SK-N-SH treated with all-trans-retinoic acid at 6 μM for 48 hours (cell line): ENCODE measurements around the gene IFT74.

Experiments
- ATAC-seq: fragments of 200-7000 bp; cut with Tn5 transposase; 3 replicates; pipeline ENCODE4 v1.9.1; 2020; ENCODE audit warnings: mild to moderate bottlenecking, moderate library complexity
- ARNTL ChIP-seq: fragments of 450-650 bp; formaldehyde crosslinking; IDR thresholded peaks from 2 replicates; pipeline ENCODE4 v1.5.0; 2020; ENCODE audit warnings: low read depth, mild to moderate bottlenecking, moderate library complexity, borderline replicate concordance
- BACH2 ChIP-seq: fragments of 250-450 bp; sonication (Bioruptor Pico); IDR thresholded peaks from 2 replicates; pipeline ENCODE4 v1.9.0; 2021; ENCODE audit warnings: mild to moderate bottlenecking, borderline replicate concordance
- CSDC2 ChIP-seq: fragments of 250-450 bp; sonication (Bioruptor Pico); IDR thresholded peaks from 2 replicates; pipeline ENCODE4 v1.5.0; 2020; ENCODE audit warnings: mild to moderate bottlenecking, moderate library complexity
- ESRRG ChIP-seq: fragments of 250-450 bp; sonication (Bioruptor Pico); IDR thresholded peaks from 2 replicates; pipeline ENCODE4 v1.6.1; 2021; ENCODE audit warnings: mild to moderate bottlenecking
- GLIS3 ChIP-seq: fragments of 250-450 bp; sonication (Bioruptor Pico); IDR thresholded peaks from 2 replicates; pipeline ENCODE4 v1.5.0; 2020; ENCODE audit warnings: mild to moderate bottlenecking, moderate library complexity
- ISL1 ChIP-seq: fragments of 250-450 bp; sonication (Bioruptor Pico); IDR thresholded peaks from 2 replicates; pipeline ENCODE4 v2.1.2; 2022; ENCODE audit warnings: mild to moderate bottlenecking, moderate library complexity
- OSR1 ChIP-seq: fragments of 250-450 bp; sonication (Bioruptor Pico); IDR thresholded peaks from 2 replicates; pipeline ENCODE4 v1.8.0; 2022; ENCODE audit warnings: moderate library complexity, mild to moderate bottlenecking, inconsistent platforms
- PPARA ChIP-seq: fragments of 250-450 bp; sonication (Bioruptor Pico); IDR thresholded peaks from 2 replicates; pipeline ENCODE4 v1.5.0; 2020; ENCODE audit warnings: mild to moderate bottlenecking, borderline replicate concordance
- RARB ChIP-seq: fragments of 250-450 bp; sonication (Bioruptor Pico); IDR thresholded peaks from 2 replicates; pipeline ENCODE4 v1.8.0; 2021; ENCODE audit warnings: mild to moderate bottlenecking, moderate library complexity
- SNAI2 ChIP-seq: fragments of 250-450 bp; sonication (Bioruptor Pico); IDR thresholded peaks from 2 replicates; pipeline ENCODE4 v1.5.0; 2020; ENCODE audit warnings: mild to moderate bottlenecking, moderate library complexity
- TCF4 ChIP-seq: fragments of 250-450 bp; sonication (Bioruptor Pico); IDR thresholded peaks from 2 replicates; pipeline ENCODE4 v1.8.0; 2021; ENCODE audit warnings: mild to moderate bottlenecking, moderate library complexity, borderline replicate concordance
- TOX ChIP-seq: fragments of 250-450 bp; sonication (Bioruptor Pico); IDR thresholded peaks from 2 replicates; pipeline ENCODE4 v1.8.0; 2021; ENCODE audit warnings: mild to moderate bottlenecking, moderate library complexity, borderline replicate concordance
- ZC3H10 ChIP-seq: fragments of 250-450 bp; sonication (Bioruptor Pico); IDR thresholded peaks from 2 replicates; pipeline ENCODE4 v1.5.1; 2021; ENCODE audit warnings: mild to moderate bottlenecking, moderate library complexity
- ZFP3 ChIP-seq: fragments of 250-450 bp; sonication (Bioruptor Pico); IDR thresholded peaks from 2 replicates; pipeline ENCODE4 v1.5.0; 2020; ENCODE audit warnings: mild to moderate bottlenecking, moderate library complexity
- ZFP30 ChIP-seq: fragments of 450-650 bp; formaldehyde crosslinking; IDR thresholded peaks from 2 replicates; pipeline ENCODE4 v1.5.0; 2022; ENCODE audit warnings: mild to moderate bottlenecking, moderate library complexity
- ZNF565 ChIP-seq: fragments of 450-650 bp; formaldehyde crosslinking; conservative IDR thresholded peaks from 2 replicates; pipeline ENCODE4 v1.5.0; 2020; ENCODE audit warnings: low read depth, mild to moderate bottlenecking, moderate library complexity
- ZNF8 ChIP-seq: fragments of 450-650 bp; formaldehyde crosslinking; IDR thresholded peaks from 2 replicates; pipeline ENCODE4 v1.5.0; 2020; ENCODE audit warnings: mild to moderate bottlenecking, moderate library complexity
- TF ChIP-seq, protein P1 (sequence below): fragments of 250-450 bp; sonication (Bioruptor Pico); IDR thresholded peaks from 2 replicates; pipeline ENCODE4 v1.5.1; 2021; ENCODE audit warnings: mild to moderate bottlenecking, moderate library complexity
- TF ChIP-seq, protein P2 (sequence below): fragments of 250-450 bp; sonication (Bioruptor Pico); IDR thresholded peaks from 2 replicates; pipeline ENCODE4 v1.5.0; 2020; ENCODE audit warnings: mild to moderate bottlenecking, moderate library complexity
- TF ChIP-seq, protein P3 (sequence below): fragments of 250-450 bp; sonication (Bioruptor Pico); IDR thresholded peaks from 2 replicates; pipeline ENCODE4 v1.5.1; 2020; ENCODE audit warnings: low read depth, mild to moderate bottlenecking, moderate library complexity

IFT74 gene

DNA sequence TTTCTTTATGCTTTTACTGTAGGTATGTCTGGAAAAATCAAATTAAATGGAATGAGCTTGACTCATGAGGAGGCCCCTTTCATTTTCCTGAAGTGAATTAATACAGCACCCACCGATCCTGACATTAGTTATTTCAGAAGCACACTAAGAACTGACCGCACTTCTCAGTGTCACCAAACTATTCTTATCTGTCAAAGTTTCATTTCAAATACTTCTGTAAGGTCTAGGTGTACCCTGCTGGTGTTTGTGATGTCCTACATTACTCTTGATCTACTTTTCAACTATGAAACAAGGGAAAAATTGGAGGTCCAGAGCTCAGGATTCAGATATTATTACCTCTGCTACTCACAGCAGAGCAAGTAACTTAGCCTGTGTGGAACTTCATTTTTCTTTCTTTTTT is 151.0 kb downstream of the IFT74 start:
- TF ChIP-seq CSDC2 (CRISPR knock-in tag) (no peak), ZNF8 (CRISPR knock-in tag) (no peak), ZFP30 (CRISPR knock-in tag) (no peak), RARB (CRISPR knock-in tag) (no peak), ZFP3 (no peak)
- no peak for ATAC-seq

DNA sequence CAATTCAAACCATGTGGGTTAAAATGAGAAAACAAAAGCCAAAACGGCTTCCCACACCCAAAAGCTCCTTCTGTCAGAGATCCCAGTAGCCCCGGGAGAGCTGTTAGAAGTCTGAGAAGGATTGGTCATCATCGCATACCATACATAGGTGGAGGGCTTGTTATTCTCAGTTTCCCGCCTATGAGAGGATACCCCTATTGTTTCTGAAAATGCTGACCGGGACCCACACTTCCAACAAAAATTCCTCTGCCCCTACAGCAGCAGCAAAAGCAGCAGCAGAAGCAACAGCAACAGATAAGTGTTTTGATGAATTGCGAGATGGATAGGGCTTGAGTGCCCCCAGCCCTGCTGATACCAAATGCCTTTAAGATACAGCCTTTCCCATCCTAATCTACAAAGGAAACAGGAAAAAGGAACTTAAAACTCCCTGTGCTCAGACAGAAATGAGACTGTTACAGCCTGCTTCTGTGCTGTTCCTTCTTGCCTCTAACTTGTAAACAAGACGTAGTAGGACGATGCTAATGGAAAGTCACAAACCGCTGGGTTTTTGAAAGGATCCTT is 152.8 kb downstream of the IFT74 start, which contains the start of gene TEK:
Gene TEK, plus strand, starts transcription at position 245 of the 561 bp plus-strand sequence. CDS start 366 bp downstream, outside the sequence.
- TF ChIP-seq CSDC2 (CRISPR knock-in tag): no peak
- TF ChIP-seq TOX (CRISPR knock-in tag): no peak
- TF ChIP-seq OSR1 (CRISPR knock-in tag): no peak
- no peak for TF ChIP-seq ZNF8 (CRISPR knock-in tag)
- no peak for TF ChIP-seq PPARA (CRISPR knock-in tag)
- no peak for TF ChIP-seq ZFP3
- TF ChIP-seq ISL1: no peak
- TF ChIP-seq GLIS3 (CRISPR knock-in tag): no peak
- TF ChIP-seq, protein P1, sequence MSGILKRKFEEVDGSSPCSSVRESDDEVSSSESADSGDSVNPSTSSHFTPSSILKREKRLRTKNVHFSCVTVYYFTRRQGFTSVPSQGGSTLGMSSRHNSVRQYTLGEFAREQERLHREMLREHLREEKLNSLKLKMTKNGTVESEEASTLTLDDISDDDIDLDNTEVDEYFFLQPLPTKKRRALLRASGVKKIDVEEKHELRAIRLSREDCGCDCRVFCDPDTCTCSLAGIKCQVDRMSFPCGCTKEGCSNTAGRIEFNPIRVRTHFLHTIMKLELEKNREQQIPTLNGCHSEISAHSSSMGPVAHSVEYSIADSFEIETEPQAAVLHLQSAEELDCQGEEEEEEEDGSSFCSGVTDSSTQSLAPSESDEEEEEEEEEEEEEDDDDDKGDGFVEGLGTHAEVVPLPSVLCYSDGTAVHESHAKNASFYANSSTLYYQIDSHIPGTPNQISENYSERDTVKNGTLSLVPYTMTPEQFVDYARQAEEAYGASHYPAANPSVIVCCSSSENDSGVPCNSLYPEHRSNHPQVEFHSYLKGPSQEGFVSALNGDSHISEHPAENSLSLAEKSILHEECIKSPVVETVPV (CRISPR knock-in tag): no peak
- ATAC-seq: no peak

DNA sequence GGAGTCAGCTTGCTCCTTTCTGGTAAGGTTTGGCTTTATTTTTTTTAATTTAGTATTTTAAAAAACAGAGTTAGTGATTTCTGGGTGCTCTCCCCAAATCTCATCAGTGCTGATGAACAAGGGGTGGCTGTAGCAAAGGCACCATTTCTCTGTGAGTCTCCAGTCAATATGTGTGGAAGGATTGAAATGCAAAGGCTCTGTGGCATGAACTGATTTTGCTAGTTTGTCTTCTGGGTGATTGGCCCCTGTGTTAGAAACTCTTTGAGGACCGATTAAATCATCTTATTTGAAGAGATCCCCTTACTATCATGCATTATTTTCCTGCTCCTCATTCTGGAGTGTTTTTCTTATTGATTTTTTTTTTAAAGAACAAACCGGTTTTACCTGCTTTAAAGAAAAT is 153.4 kb downstream of the IFT74 start:
- ATAC-seq: no peak

DNA sequence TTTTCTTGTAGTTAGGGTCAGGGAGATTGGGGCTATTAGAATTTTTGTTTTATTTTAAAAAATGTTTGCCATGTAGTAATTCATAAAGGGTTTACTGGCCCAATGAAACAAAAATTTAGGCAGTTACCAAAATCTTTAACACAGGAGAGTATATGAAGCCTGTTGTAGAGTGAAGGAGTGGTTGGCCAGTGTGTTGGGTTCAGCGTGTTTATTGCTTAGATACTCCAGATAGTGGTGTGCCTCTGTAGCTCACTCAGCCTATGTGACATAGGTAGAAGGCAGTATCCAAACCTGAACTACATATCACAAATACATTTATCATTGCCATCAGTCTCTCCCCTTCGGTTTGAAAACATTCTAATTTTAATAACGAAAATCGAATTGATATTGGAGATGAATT is 154.0 kb downstream of the IFT74 start:
- no peak for ATAC-seq

More for the DNA sequence above, 153.4 kb downstream of the IFT74 start:
- TF ChIP-seq, protein P2, sequence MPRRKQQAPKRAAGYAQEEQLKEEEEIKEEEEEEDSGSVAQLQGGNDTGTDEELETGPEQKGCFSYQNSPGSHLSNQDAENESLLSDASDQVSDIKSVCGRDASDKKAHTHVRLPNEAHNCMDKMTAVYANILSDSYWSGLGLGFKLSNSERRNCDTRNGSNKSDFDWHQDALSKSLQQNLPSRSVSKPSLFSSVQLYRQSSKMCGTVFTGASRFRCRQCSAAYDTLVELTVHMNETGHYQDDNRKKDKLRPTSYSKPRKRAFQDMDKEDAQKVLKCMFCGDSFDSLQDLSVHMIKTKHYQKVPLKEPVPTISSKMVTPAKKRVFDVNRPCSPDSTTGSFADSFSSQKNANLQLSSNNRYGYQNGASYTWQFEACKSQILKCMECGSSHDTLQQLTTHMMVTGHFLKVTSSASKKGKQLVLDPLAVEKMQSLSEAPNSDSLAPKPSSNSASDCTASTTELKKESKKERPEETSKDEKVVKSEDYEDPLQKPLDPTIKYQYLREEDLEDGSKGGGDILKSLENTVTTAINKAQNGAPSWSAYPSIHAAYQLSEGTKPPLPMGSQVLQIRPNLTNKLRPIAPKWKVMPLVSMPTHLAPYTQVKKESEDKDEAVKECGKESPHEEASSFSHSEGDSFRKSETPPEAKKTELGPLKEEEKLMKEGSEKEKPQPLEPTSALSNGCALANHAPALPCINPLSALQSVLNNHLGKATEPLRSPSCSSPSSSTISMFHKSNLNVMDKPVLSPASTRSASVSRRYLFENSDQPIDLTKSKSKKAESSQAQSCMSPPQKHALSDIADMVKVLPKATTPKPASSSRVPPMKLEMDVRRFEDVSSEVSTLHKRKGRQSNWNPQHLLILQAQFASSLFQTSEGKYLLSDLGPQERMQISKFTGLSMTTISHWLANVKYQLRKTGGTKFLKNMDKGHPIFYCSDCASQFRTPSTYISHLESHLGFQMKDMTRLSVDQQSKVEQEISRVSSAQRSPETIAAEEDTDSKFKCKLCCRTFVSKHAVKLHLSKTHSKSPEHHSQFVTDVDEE (CRISPR knock-in tag): no peak
- TF ChIP-seq RARB (CRISPR knock-in tag) (no peak), ARNTL (no peak), ESRRG (no peak), ZNF8 (CRISPR knock-in tag) (no peak), SNAI2 (CRISPR knock-in tag) (no peak), TOX (CRISPR knock-in tag) (no peak), TCF4 (CRISPR knock-in tag) (no peak), ISL1 (no peak), ZFP3 (no peak), OSR1 (CRISPR knock-in tag) (no peak), CSDC2 (CRISPR knock-in tag) (no peak), ZFP30 (CRISPR knock-in tag) (no peak), ZC3H10 (no peak), BACH2 (CRISPR knock-in tag) (no peak), PPARA (CRISPR knock-in tag) (no peak), ZNF565 (no peak)
- TF ChIP-seq, protein P3, sequence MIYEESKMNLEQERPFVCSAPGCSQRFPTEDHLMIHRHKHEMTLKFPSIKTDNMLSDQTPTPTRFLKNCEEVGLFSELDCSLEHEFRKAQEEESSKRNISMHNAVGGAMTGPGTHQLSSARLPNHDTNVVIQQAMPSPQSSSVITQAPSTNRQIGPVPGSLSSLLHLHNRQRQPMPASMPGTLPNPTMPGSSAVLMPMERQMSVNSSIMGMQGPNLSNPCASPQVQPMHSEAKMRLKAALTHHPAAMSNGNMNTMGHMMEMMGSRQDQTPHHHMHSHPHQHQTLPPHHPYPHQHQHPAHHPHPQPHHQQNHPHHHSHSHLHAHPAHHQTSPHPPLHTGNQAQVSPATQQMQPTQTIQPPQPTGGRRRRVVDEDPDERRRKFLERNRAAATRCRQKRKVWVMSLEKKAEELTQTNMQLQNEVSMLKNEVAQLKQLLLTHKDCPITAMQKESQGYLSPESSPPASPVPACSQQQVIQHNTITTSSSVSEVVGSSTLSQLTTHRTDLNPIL (CRISPR knock-in tag): no peak
- TF ChIP-seq, protein P1 (CRISPR knock-in tag): no peak

More for the DNA sequence above, 154.0 kb downstream of the IFT74 start:
- TF ChIP-seq OSR1 (CRISPR knock-in tag) (no peak), ESRRG (no peak), PPARA (CRISPR knock-in tag) (no peak), BACH2 (CRISPR knock-in tag) (no peak), ISL1 (no peak), ARNTL (no peak), ZFP3 (no peak), SNAI2 (CRISPR knock-in tag) (no peak), TCF4 (CRISPR knock-in tag) (no peak)
